Activated T-cell treated with anti-CD3 and anti-CD28 coated beads, Interleukin-2, amount 50 U/mL, for 48 hours (primary cell): ENCODE measurements around the gene ELMO3.

Experiments
- DNase-seq, 2 experiments: peaks; one replicate each; pipeline ENCODE4 v3.0.0-alpha.2; 2020

The ELMO3 gene

GRCh38 chr16:67183627-67184452 is 15.1 kb upstream of the ELMO3 start, which contains the start of gene MATCAP1:
MATCAP1 (minus strand) TSS chr16:67183963; CDS start chr16:67180610, 3,353 bp downstream.
- peak; percentile 95 to 96 for DNase-seq

- no peak for DNase-seq
These were observed 14.4 kb upstream of the ELMO3 start for GRCh38 chr16:67184453-67184994.

DNA sequence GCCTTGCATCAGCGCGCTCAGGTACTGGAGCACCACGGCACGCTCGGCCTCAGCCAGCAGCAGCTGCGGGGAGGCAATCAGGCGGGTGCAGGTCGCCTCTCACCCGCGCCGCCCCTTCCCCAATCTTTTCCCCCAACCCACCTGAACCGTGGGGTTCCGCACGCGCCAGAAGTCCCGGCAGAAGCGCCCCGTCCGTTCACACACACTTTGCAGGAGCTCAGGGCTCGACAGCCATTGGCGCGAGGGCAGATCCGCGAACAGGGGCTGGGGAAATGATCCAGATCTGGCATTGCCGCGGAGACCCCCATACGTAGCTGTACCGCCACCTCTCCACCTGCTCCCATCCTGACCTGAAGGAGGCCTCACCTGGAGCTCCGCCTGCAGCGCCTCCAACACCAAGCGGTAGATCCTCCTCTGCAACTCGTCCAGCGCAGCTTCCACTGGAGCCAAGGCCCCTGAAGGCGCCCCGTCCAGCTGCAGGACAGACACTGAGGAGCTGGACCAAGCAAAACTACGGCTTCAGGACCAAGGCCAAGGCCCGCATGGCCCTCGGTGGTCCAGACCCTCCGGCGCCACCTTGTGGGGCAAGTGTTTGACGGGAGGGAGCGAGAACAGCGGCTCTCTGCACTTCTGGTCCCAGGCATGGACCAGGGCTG is 13.8 kb upstream of the ELMO3 start:
- peak; percentile 92 to 93 for DNase-seq

DNA sequence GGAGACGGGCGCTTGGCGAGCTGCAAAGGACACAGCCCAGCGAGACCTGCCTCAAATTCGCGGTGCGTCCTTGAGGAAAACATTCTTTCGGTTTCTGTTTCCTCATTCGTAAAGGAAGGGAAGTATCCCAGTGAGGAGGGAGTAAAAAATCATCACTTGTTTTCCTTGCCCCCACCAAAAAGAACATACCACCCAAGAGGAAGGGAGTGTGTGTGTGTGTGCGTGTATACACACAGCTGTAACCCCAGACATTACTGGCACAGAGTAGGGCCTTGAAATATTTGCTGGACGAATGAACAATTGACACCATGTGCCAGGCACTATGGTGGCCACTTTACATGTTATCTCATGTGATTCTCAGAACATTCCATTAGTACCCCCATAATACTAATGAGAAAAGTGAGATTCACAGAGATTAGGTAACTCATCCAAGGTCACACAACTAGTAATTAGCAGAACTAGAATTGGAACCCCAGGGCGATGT is 13.2 kb upstream of the ELMO3 start:
- DNase-seq, result no peak

DNA sequence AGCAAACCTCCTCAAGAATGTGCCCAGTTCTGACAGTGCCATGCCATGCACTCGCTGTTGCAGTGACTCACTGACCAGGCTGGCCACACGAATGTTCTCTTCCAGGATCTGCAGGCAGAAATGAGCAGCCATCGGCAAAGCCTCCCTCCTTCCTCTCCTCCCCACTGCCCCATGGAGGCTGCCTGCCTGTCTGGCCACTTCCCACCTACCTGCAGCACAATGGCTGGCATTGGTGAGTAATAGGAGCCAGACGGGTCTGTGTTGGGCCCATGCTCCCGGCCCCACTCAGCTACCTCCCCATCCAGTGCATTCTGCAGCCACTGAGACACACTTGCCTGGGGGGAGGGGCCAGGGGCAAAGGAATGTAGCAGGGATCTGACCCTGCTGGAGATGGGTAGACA is 12.4 kb upstream of the ELMO3 start:
- DNase-seq, result no peak

DNA sequence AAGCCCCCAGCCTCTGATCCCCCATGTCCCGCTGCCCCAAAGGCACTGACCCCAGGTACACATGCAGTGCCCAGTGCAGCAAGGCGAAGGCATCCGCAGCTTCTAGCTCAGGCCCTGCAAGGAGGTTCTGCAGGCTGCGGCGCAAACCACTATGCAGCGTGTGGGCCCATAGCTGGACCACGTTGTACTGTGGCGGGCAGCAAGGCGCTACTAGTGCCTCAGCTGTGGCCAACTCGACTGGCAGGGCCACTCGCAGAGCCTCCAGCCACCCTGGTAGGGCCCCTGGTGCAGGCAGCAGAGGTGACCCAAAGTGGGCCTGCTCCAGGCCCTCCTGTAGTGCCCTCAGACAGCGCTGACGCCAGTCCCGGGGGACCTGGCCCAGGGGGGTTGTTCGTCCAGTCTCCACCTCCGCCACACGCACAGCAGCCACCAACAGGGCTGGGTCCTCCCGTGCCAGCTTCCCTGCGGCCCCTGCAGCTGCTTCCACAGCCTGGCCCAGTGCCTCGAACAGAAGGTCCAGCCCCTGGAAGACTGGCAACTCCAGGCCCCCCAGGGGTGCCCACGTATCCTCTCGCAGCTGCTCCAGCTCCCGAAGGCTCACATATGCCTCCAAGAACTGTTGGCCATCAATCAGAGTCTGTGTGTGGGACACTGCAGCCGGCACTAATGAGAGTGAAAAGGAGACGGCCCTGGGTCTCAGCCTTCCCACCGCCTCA is 11.6 kb upstream of the ELMO3 start:
- DNase-seq, result no peak

GRCh38 chr16:67188323-67188722 is 10.6 kb upstream of the ELMO3 start:
- no peak for DNase-seq

- no peak for DNase-seq
These were observed 10.1 kb upstream of the ELMO3 start for GRCh38 chr16:67188798-67189197.

GRCh38 chr16:67190041-67190440 is 8.9 kb upstream of the ELMO3 start, which contains the start of gene EXOC3L1:
EXOC3L1 (minus strand) TSS chr16:67190136; CDS start chr16:67189676, 460 bp downstream.
- DNase-seq, result no peak

GRCh38 chr16:67190448-67191399 is 8.2 kb upstream of the ELMO3 start:
- no peak for DNase-seq

GRCh38 chr16:67191411-67191994 is 7.4 kb upstream of the ELMO3 start:
- no peak for DNase-seq

GRCh38 chr16:67191995-67192681 is 6.8 kb upstream of the ELMO3 start, which contains the start of gene E2F4:
E2F4 (plus strand) TSS chr16:67192155; CDS start chr16:67192228, 73 bp downstream.
- DNase-seq, result peak; percentile 92 to 94

GRCh38 chr16:67192781-67193361 is 6.1 kb upstream of the ELMO3 start:
- no peak for DNase-seq

DNA sequence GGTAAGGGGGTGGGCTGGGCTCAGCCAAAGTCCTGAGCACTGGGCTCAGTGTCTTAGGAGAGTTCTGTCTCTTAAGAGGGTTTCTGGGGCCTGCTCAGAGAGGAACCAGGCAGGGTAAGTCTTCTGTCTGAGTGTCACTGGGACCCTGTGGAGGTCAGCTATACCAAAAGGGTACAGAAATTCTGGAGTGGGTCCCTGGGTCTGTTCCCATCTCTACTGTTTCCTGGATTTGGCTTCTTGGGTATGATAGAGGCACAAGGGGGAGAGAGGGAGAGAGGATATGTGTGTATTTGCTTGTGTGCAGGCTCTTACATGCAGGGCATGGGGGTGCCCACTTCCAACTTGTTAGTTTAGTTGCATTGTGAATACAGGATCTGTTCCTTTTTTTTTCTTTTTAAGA is 5.4 kb upstream of the ELMO3 start:
- no peak for DNase-seq

GRCh38 chr16:67194260-67194659 is 4.7 kb upstream of the ELMO3 start:
- no peak for DNase-seq

- no peak for DNase-seq
These were observed 3.3 kb upstream of the ELMO3 start for GRCh38 chr16:67195676-67196075.

- DNase-seq, result no peak
These were observed 2.0 kb upstream of the ELMO3 start for GRCh38 chr16:67196881-67197280.

DNA sequence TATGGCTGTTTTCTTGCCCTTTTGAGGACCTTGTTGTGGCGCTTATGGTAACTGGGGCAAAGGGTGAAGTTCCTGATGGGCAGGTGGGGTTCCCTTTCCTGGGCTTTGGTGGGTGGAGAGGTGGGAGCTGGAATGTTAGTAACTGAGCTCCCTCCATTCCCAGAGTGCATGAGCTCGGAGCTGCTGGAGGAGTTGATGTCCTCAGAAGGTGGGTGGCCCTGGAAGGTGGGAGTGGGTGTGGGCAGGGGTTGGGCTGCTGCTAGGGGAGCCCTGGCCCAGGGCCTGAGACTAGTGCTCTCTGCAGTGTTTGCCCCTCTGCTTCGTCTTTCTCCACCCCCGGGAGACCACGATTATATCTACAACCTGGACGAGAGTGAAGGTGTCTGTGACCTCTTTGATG is 1.2 kb upstream of the ELMO3 start:
- no peak for DNase-seq

DNA sequence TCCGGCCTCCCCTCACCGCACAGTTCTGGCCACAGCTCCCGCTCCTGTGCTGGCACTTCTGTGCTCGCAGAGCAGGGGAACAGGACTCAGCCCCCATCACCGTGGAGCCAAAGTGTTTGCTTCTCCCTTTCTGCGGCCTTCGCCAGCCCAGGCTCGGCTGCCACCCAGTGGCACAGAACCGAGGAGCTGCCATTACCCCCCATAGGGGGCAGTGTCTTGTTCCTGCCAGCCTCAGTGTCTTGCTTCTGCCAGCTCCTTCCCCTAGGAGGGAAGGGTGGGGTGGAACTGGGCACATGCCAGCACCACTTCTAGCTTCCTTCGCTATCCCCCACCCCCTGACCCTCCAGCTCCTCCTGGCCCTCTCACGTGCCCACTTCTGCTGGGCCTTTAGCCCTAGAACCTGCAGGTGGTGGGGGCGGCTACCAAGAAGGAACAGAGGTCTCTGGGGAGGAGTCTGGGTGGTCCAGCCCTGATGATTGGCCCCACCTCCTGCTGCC is 645 bp upstream of the ELMO3 start:
- DNase-seq, result peak in 1 of 2 experiments; percentile 57

DNA sequence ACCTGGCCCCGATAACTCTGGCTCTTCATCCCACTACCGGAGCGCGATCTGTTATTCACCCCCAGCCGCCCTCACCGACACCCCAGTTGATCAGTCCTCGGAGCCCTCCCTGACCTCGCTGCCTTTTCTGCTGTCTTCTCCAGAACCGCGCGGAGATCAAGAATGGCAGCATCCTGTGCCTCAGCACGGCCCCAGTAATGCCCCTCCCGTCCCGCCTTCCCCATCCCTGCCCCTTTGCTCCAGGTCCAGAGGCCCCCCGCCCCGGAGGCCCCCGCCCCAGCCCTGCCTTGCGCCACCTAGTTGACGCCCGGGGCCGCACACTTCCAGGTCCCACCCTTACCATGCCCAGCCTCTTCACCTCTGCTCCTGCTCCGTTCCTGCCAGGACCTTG is 872 bp downstream of the ELMO3 start:
- no peak for DNase-seq
